Measurements from ENCODE around the gene HFM1. TPM values are rescaled to one million over a fixed set of nuclear protein-coding genes. Genes with fewer than 3 reads are reported as not detected.

HFM1 gene
- total and polyA plus RNA-seq, 9 of the 15 experiments (the other 6 are each of a cell fraction or from before 2014, with no cell fraction given) = 1.5 to 6.4 (median 3.7) TPM

- TF ChIP-seq SRF (CRISPR knock-in tag; IDR thresholded peaks at IDR 0.05) (no peak), TFE3 (CRISPR knock-in tag; IDR thresholded peaks at IDR 0.05) (peak; percentile 12; the same call in 1 of the 2 replicates), ELF4 (CRISPR knock-in tag; IDR thresholded peaks at IDR 0.05) (no peak), PRMT5 (CRISPR knock-in tag; IDR thresholded peaks at IDR 0.05) (no peak), PHB2 (IDR thresholded peaks at IDR 0.05; ENCODE audit: low read depth) (peak; percentile 48; the same call in 1 of the 2 replicates), ZNF830 (CRISPR knock-in tag; IDR thresholded peaks at IDR 0.05) (no peak), NR4A1 (CRISPR knock-in tag; IDR thresholded peaks at IDR 0.05) (no peak), NR4A1 (tag; IDR thresholded peaks at IDR 0.05) (peak; percentile 46; the same call in 1 of the 2 replicates), BACH1 (tag; IDR thresholded peaks at IDR 0.05) (no peak), POU5F1 (IDR thresholded peaks at IDR 0.05; ENCODE audit: borderline replicate concordance, low read depth, low read length, partially characterized antibody) (no peak), ARID1B (IDR thresholded peaks at IDR 0.05) (peak; percentile 94), FIP1L1 (IDR thresholded peaks at IDR 0.05; ENCODE audit: low read depth, low read length, poor library complexity, severe bottlenecking) (no peak), PHF21A (IDR thresholded peaks at IDR 0.05; ENCODE audit: borderline replicate concordance, low read depth) (no peak), SMARCC2 (IDR thresholded peaks at IDR 0.05; ENCODE audit: low read depth) (peak; percentile 41; the same call in 1 of the 2 replicates), E2F5 (CRISPR knock-in tag; IDR thresholded peaks at IDR 0.05) (no peak), IRF9 (tag; IDR thresholded peaks at IDR 0.05) (no peak), SRSF9 (IDR thresholded peaks at IDR 0.05; ENCODE audit: borderline replicate concordance, low read depth, low read length) (no peak), ZNF175 (CRISPR knock-in tag; IDR thresholded peaks at IDR 0.05; ENCODE audit: low read depth) (0 out of 2 replicates have a peak, but pooled peaks have one; percentile 26), IRF1 (CRISPR knock-in tag; IDR thresholded peaks at IDR 0.05; ENCODE audit: borderline replicate concordance) (no peak), GTF3C2 (IDR thresholded peaks at IDR 0.05; ENCODE audit: borderline replicate concordance, extremely low read depth, insufficient read length) (no peak), ZNF561 (CRISPR knock-in tag; conservative IDR thresholded peaks at IDR 0.05) (no peak), ZEB2 (IDR thresholded peaks at IDR 0.05) (no peak), EHMT2 (IDR thresholded peaks at IDR 0.05) (no peak)
Observed at GRCh38 chr1:91308544-91308943, 96.1 kb downstream of the HFM1 start (continued).

All from K562 (cell line).